Mammary epithelial cell (primary cell): ENCODE data around the gene MRPS12.

Experiments
- CTCF ChIP-seq, 2 donors: IDR thresholded peaks in 1 of 2; conservative IDR thresholded peaks in 1 of 2; 2 replicates each; pipeline ENCODE4 v1.5.1; 2011 to 2012; ENCODE audit warnings: inconsistent platforms in 2 of 2, low read length in 2 of 2, mild to moderate bottlenecking in 2 of 2, control low read depth in 1 of 2, low read depth in 1 of 2; ENCODE audit not compliant: insufficient read depth in 1 of 2; ENCODE audit errors: extremely low read depth in 1 of 2
- EZH2 ChIP-seq: IDR thresholded peaks from 2 replicates; pipeline ENCODE4 v1.6.1; 2012; ENCODE audit warnings: low read length, inconsistent platforms, borderline replicate concordance

DNA sequence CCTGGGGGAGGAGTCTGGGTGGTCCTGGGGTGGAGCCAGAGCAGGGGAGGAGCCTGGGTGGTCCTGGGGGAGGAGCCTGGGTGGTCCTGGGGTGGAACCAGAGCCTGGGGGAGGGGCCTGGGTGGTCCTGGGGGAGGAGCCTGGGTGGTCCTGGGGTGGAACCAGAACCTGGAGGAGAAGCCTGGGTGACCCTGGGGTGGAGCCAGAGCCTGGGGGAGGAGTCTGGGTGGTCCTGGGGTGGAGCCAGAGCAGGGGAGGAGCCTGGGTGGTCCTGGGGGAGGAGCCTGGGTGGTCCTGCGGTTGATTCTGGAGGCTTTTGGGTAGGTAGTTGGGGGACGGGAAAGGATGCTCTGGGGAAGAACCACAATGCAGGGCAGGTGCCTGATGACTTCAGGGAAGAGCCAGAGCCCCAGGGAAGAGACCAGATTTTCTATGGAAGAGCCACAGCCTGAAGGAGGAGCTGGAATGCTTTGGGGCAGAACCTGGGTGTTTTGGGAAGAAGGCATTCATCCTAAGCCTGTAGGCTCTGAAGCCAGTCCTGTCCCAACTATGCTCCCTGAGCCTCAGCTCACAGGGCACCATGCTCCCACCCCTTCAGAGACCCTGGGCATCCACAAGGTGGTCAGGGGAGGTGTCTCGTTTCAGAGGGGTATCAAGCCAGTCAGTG lies 15.0 kb downstream of the MRPS12 start:
- TF ChIP-seq CTCF (conservative IDR thresholded peaks at IDR 0.05 in 1 of 2, IDR thresholded peaks at IDR 0.05 in 1 of 2; ENCODE audit: extremely low read depth in 1 of 2, insufficient read depth in 1 of 2, low read depth in 1 of 2, low read length in 2 of 2) (no peak), EZH2 (no peak)
